Tibial artery (tissue), 4 donors: Measurements from ENCODE around the gene JPT1.
A peak's percentile ranks its signal among the peaks of the same experiment; 100 is the strongest.
"Not testable (repeated sequence)": the region's sequence is repeated elsewhere in the genome, so short reads cannot be mapped to it uniquely, and the experiment has no call there.

Experiments
- DNase-seq, 2 donors: peaks; one replicate each; pipeline ENCODE4 v3.0.0-alpha.2; 2019
- H3K27ac ChIP-seq, 2 donors: fragments of 200-600 bp; sonication (generic) in 1 of 2; 1 replicate in 1 of 2; 2 replicates in 1 of 2; pipeline ENCODE4 v1.5.1; 2018 to 2019; ENCODE audit warnings: mild to moderate bottlenecking in 1 of 2
- H3K27me3 ChIP-seq, 2 donors: fragments of 200-600 bp; sonication (generic) in 1 of 2; one replicate each; pipeline versions ENCODE4 v1.5.1 to v1.6.0; 2016 to 2019
- H3K36me3 ChIP-seq, 3 donors: fragments of 200-600 bp; sonication (generic) in 2 of 3; one replicate each; pipeline ENCODE4 v1.5.1; 2016 to 2019; ENCODE audit warnings: mild to moderate bottlenecking in 2 of 3
- H3K4me1 ChIP-seq, 4 donors: fragments of 200-600 bp; sonication (generic) in 2 of 4; 1 replicate in 3 of 4; 2 replicates in 1 of 4; pipeline ENCODE4 v1.5.1; 2016 to 2019
- H3K4me3 ChIP-seq, 2 donors: fragments of 200-600 bp; sonication (generic) in 1 of 2; 1 replicate in 1 of 2; 2 replicates in 1 of 2; pipeline ENCODE4 v1.5.1; 2018 to 2019; ENCODE audit warnings: mild to moderate bottlenecking in 2 of 2
- H3K9me3 ChIP-seq, 3 donors: fragments of 200-600 bp; sonication (generic) in 1 of 3; one replicate each; pipeline ENCODE4 v1.5.1; 2016 to 2019
- intact Hi-C: fragments of 100-400 bp; cut with DNase I; formaldehyde crosslinking; loops from one replicate; pipeline ENCODE4 v1.15.0; 2023; ENCODE audit warnings: low total_unique reads
- TF ChIP-seq, protein P1 (sequence below), 2 experiments: fragments of 200-600 bp in 1 of 2; fragments of 450-650 bp in 1 of 2; IDR thresholded peaks; one replicate each; pipeline ENCODE4 v1.5.1; 2017 to 2019; ENCODE audit warnings: antibody characterized with exemption in 2 of 2, mild to moderate bottlenecking in 1 of 2, moderate library complexity in 1 of 2

Gene JPT1

DNA sequence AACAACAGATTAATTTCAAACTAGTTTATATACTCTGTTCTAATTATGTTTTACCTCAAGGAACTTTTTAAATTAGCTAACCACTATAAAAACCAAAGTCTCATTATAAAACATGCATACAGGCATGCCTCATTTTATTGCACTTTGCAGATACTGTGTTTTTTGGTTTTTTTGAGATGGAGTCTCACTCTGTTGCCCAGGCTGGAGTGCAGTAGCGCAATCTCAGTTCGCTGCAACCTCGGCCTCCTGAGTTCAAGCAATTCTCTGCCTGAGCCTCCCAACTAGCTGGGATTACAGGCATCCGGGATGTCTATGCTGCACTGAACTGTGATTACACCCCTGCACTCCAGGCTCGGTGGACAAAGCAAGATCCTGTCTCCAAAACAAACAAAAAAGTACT lies 8.8 kb upstream of the JPT1 start:
- Histone ChIP-seq H3K9me3 (no peaks in the 10 kb centered on the region), H3K4me3 (no peak overlapping the region), H3K4me1 (no peaks in the 10 kb centered on the region), H3K36me3 (peaks cover 19 to 46% (median 28%) of the 10 kb centered on the region in 3 donors), H3K27ac (no peak overlapping the region), H3K27me3 (no peaks in the 10 kb centered on the region)
- intact Hi-C loops = no loop called here
- TF ChIP-seq, protein P1, sequence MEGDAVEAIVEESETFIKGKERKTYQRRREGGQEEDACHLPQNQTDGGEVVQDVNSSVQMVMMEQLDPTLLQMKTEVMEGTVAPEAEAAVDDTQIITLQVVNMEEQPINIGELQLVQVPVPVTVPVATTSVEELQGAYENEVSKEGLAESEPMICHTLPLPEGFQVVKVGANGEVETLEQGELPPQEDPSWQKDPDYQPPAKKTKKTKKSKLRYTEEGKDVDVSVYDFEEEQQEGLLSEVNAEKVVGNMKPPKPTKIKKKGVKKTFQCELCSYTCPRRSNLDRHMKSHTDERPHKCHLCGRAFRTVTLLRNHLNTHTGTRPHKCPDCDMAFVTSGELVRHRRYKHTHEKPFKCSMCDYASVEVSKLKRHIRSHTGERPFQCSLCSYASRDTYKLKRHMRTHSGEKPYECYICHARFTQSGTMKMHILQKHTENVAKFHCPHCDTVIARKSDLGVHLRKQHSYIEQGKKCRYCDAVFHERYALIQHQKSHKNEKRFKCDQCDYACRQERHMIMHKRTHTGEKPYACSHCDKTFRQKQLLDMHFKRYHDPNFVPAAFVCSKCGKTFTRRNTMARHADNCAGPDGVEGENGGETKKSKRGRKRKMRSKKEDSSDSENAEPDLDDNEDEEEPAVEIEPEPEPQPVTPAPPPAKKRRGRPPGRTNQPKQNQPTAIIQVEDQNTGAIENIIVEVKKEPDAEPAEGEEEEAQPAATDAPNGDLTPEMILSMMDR (IDR thresholded peaks at IDR 0.05) = no peak
- no peak for DNase-seq

DNA sequence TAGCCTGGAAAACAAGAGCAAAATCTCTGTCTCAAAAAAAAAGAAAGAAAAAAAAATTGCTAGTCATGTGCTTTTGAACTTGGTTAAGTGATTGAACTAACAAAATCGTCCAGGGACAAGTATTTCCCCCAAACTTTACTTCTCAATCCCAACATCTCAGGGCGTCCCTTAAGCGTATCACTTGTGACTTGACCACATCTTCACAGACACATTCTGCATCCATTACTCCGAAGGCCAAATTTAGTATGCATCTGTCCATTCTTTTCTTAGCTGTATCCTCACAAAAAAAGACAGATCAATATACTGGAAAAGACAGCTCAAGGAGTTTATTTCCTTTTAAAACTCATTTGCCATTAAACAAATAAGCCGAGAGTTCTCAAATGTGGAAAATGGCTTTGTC lies 5.9 kb upstream of the JPT1 start:
- Histone ChIP-seq H3K9me3 (no peaks in the 10 kb centered on the region), H3K4me3 (no peak overlapping the region), H3K4me1 (no peaks in the 10 kb centered on the region), H3K27ac (no peak overlapping the region), H3K27me3 (no peaks in the 10 kb centered on the region), H3K36me3 (peaks cover 0 to 21% (median 6%) of the 10 kb centered on the region in 3 donors)
- intact Hi-C loops = no loop called here
- no peak for DNase-seq
- TF ChIP-seq, protein P1 (IDR thresholded peaks at IDR 0.05) = no peak

DNA sequence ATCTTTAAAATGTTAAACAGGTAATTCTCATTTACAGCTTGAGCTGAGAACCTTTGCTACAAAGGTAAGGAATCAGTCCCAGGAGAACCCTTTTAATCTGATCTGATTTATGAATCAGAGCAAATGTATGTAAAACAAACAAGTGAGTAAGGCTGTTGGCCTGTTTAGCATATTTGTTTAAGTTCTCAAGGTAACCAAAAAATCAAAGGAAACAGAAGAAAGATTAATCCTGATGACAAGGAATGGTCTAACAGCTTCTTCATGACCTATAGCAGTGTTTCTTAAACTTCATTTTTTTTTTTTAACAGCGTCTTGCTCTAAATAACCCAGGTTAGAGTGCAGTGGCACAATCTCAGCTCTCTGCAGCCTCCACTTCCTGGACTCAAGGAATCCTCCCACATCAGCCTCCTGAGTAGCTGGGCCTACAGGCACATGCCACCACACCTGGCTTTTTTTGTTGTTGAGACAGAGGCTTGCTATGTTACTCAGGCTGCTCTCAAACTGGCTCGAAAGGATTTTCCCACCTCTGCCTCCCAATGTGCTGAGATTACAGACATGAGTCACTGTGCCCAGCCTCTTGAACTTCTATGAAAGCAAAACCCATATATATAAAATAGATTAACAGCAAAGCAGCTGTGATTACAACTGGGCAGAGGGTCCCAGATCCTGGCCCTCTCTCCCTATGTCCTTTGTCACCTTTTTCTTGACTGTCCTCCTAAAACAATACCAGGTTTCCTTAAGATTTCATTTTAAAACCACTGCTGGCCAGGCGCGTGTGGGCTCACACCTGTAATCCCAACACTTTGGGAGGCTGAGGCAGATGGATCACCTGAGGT lies 5.1 kb upstream of the JPT1 start:
- peaks cover 0 to 3% (median 0%) of the 10 kb centered on the region in 4 donors for H3K4me1 ChIP-seq
- H3K27ac ChIP-seq = no peak overlapping the region
- no peaks in the 10 kb centered on the region for H3K27me3 ChIP-seq
- TF ChIP-seq, protein P1 (IDR thresholded peaks at IDR 0.05) = no peak
- DNase-seq = peak in 1 of 2 donors; percentile 16
- intact Hi-C loops = no loop called here
- peaks cover 0 to 13% (median 0%) of the 10 kb centered on the region in 3 donors for H3K36me3 ChIP-seq
- H3K4me3 ChIP-seq = no peak overlapping the region
- no peaks in the 10 kb centered on the region for H3K9me3 ChIP-seq

DNA sequence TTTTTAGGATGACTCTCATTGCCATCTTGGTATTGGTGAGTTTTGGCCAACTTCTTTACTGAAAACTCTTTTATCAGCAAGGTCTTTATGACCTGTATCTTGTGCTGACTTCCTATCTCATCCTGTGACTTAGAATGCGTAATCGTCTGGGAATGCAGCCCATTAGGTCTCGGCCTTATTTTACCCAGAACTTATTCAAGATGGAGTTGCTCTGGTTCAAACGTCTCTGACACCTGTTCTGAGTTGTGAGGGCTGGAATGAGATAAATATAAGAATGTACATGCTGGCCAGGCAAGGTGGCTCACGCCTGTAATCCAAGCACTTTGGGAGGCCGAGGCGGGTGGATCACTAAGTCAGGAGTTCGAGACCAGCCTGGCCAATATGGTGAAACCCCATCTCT lies 4.2 kb upstream of the JPT1 start:
- H3K27ac ChIP-seq, H3K36me3 ChIP-seq, H3K27me3 ChIP-seq, DNase-seq, H3K9me3 ChIP-seq, H3K4me3 ChIP-seq, intact Hi-C loops, H3K4me1 ChIP-seq: not testable (repeated sequence)

DNA sequence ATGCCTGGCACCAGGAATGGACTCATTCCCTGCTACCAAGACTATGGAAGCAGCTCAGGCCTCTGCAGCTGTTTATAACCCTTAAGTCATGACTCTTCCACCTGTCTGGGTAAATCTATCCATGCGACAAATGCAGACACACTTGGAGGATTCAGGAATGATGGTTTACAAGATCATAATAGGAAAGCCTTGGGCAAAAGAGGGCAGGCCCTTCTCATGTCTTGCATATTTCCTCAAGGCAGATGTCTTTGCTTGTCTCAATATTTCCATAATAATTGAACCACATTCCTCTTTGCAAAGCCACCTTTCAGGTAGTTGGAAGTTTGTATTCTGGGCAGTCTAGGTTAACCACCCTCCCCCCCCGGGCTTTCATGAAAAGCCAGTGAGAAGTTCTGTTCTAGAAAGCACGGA lies 884 bp upstream of the JPT1 start:
- intact Hi-C loops = no loop called here
- Histone ChIP-seq H3K9me3 (no peaks in the 10 kb centered on the region), H3K27ac (peak overlapping the region; percentile 34 to 55), H3K4me3 (no peak overlapping the region), H3K27me3 (peaks cover 0 to 4% of the 10 kb centered on the region in 2 donors), H3K36me3 (peaks cover 0 to 8% (median 0%) of the 10 kb centered on the region in 3 donors), H3K4me1 (peaks cover 0 to 14% (median 12%) of the 10 kb centered on the region in 4 donors)
- TF ChIP-seq, protein P1 (IDR thresholded peaks at IDR 0.05) = no peak
- DNase-seq = peak in 1 of 2 donors; percentile 16

DNA sequence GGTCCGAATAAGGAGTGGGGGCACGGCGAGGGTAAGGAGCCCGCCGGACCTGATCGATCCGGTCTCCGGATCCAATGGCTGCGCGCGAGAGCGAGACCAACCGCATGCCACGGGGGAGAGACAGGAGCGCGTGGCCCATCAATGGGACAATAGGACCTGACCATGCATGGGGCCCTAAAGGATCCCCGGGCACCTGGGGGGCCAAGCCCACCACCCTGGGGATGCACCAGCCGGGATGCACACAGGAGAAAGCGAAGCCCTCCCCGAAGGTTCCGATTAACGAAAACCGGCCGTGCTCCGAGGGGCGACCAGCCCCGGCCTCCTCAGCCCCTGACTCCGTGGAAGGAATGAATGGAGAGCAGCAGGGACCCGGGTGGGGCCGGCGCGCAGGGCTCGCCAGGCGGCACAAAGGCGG lies 525 bp downstream of the JPT1 start:
- intact Hi-C loops = no loop called here
- H3K36me3 ChIP-seq = no peaks in the 10 kb centered on the region
- H3K4me3 ChIP-seq = peak overlapping the region; percentile 66 to 88
- H3K27ac ChIP-seq = peak overlapping the region; percentile 34 to 38
- peaks cover 0 to 4% of the 10 kb centered on the region in 2 donors for H3K27me3 ChIP-seq
- peak in 1 of 2 donors; percentile 65 for DNase-seq
- no peaks in the 10 kb centered on the region for H3K9me3 ChIP-seq
- TF ChIP-seq, protein P1 (IDR thresholded peaks at IDR 0.05) = no peak
- peaks cover 0 to 14% (median 12%) of the 10 kb centered on the region in 4 donors for H3K4me1 ChIP-seq
